ENCODE results near the gene CCDC116.

Gene CCDC116

GRCh38 chr22:21650823-21651520 is 18.4 kb downstream of the CCDC116 start:
- no peak for TF ChIP-seq MAX (IDR thresholded peaks at IDR 0.05; ENCODE audit: low read depth, low read length)
- no peak for TF ChIP-seq MYC (IDR thresholded peaks at IDR 0.05; ENCODE audit: low read depth, low read length)
- TF ChIP-seq CTCF (IDR thresholded peaks at IDR 0.05; ENCODE audit: low read depth, low read length), result no peak
- TF ChIP-seq POLR2A (IDR thresholded peaks at IDR 0.05; ENCODE audit: extremely low read depth, insufficient read length), result no peak
- H3K4me3 ChIP-seq (ENCODE audit: low read depth, low read length), result no peak overlapping the region
- DNase-seq (ENCODE audit: low read depth), result no peak

DNA sequence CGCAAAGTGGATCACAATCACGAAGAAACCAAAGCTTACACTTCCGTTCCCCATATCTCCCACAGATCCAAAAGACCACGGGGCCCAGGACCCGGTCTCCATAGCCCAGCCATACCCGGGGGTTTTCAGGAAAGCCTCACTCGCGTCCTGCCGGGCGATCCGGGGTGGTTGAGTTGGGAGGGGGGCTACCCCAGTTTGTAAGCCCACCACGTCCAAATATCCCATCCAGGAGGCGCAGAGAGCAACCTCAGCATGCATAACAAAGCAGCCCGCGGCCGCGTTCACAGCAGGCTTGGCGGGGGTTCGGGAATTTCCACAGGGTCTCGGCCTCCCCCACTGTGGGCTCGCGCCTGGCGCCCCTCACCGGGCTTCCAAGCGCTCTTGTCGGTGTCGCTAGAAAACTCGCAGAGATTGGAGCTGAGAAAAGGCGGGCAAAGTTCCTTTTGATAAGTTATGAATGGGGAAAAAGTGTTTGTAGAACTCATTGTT is 19.0 kb downstream of the CCDC116 start:
- no peak for DNase-seq (ENCODE audit: low read depth)
- TF ChIP-seq POLR2A (IDR thresholded peaks at IDR 0.05; ENCODE audit: extremely low read depth, insufficient read length) (no peak), MYC (IDR thresholded peaks at IDR 0.05; ENCODE audit: low read depth, low read length) (no peak), MAX (IDR thresholded peaks at IDR 0.05; ENCODE audit: low read depth, low read length) (no peak), CTCF (IDR thresholded peaks at IDR 0.05; ENCODE audit: low read depth, low read length) (no peak)
- H3K4me3 ChIP-seq (ENCODE audit: low read depth, low read length), result no peak overlapping the region

GRCh38 chr22:21652010-21652546 is 19.5 kb downstream of the CCDC116 start:
- H3K4me3 ChIP-seq (ENCODE audit: low read depth, low read length), result no peak overlapping the region
- DNase-seq (ENCODE audit: low read depth), result no peak
- TF ChIP-seq POLR2A (IDR thresholded peaks at IDR 0.05; ENCODE audit: extremely low read depth, insufficient read length), result no peak
- no peak for TF ChIP-seq MYC (IDR thresholded peaks at IDR 0.05; ENCODE audit: low read depth, low read length)
- no peak for TF ChIP-seq MAX (IDR thresholded peaks at IDR 0.05; ENCODE audit: low read depth, low read length)
- TF ChIP-seq CTCF (IDR thresholded peaks at IDR 0.05; ENCODE audit: low read depth, low read length), result no peak

GRCh38 chr22:21652547-21653545 is 20.3 kb downstream of the CCDC116 start:
- DNase-seq (ENCODE audit: low read depth), result no peak
- H3K4me3 ChIP-seq (ENCODE audit: low read depth, low read length), result no peak overlapping the region
- TF ChIP-seq CTCF (IDR thresholded peaks at IDR 0.05; ENCODE audit: low read depth, low read length) (no peak), MAX (IDR thresholded peaks at IDR 0.05; ENCODE audit: low read depth, low read length) (no peak), MYC (IDR thresholded peaks at IDR 0.05; ENCODE audit: low read depth, low read length) (no peak), POLR2A (IDR thresholded peaks at IDR 0.05; ENCODE audit: extremely low read depth, insufficient read length) (no peak)

GRCh38 chr22:21657020-21657359 is 24.4 kb downstream of the CCDC116 start:
- H3K4me3 ChIP-seq (ENCODE audit: low read depth, low read length), result peak overlapping the region; percentile 32
- TF ChIP-seq CTCF (IDR thresholded peaks at IDR 0.05; ENCODE audit: low read depth, low read length), result no peak
- TF ChIP-seq MYC (IDR thresholded peaks at IDR 0.05; ENCODE audit: low read depth, low read length), result no peak
- no peak for TF ChIP-seq POLR2A (IDR thresholded peaks at IDR 0.05; ENCODE audit: extremely low read depth, insufficient read length)
- no peak for TF ChIP-seq MAX (IDR thresholded peaks at IDR 0.05; ENCODE audit: low read depth, low read length)

More at GRCh38 chr22:21657020-21657359, 24.4 kb downstream of the CCDC116 start:
- no peak for DNase-seq (ENCODE audit: low read depth)

Measured in NB4 (cell line).